T-cell (primary cell): ENCODE data around the gene PRKAR1B. TPM values are rescaled to one million over a fixed set of nuclear protein-coding genes. Genes with fewer than 3 reads are reported as not detected.

Experiments used
- ATAC-seq, 4 experiments: fragments of 200-7000 bp in 3 of 4; fragments of 150-1000 bp in 1 of 4; cut with Tn5 transposase; replicated peaks in 1 of 4; 1 replicate in 3 of 4; 2 replicates in 1 of 4; pipeline ENCODE4 v1.10.0; 2021; ENCODE audit warnings: moderate library complexity in 3 of 4, mild to moderate bottlenecking in 2 of 4, moderate number of reproducible peaks in 1 of 4
- CTCF ChIA-PET, 2 donors: fragments of 300-600 bp; sonication (Branson Sonifier 250); formaldehyde crosslinking; loops; one replicate each; lab custom pipeline; 2022; ENCODE audit warnings: antibody characterized with exemption in 2 of 2; lab: Charles Lee
- POLR2A ChIA-PET, 2 donors: fragments of 300-600 bp; sonication (Branson Sonifier 250); formaldehyde crosslinking; loops; one replicate each; lab custom pipeline; 2022; ENCODE audit warnings: antibody characterized with exemption in 2 of 2; lab: Charles Lee
- DNase-seq, 35 experiments: peaks; one replicate each; pipeline versions ENCODE4 v3.0.0 to v3.0.0-alpha.2; 2013 to 2023
- H3K27ac ChIP-seq: one replicate; pipeline ENCODE4 v1.5.1; 2013; ENCODE audit warnings: low read length
- H3K27me3 ChIP-seq, 2 experiments: replicated peaks in 1 of 2; 1 replicate in 1 of 2; 2 replicates in 1 of 2; pipeline versions ENCODE4 v1.6.1 to v1.7.0; 2013; ENCODE audit warnings: low read length in 1 of 2, mixed read lengths in 1 of 2; ENCODE audit not compliant: control insufficient read depth in 2 of 2, insufficient read depth in 2 of 2; ENCODE audit errors: extremely low read depth in 1 of 2
- H3K36me3 ChIP-seq, 2 donors: 1 replicate in 1 of 2; 2 replicates in 1 of 2; pipeline versions ENCODE4 v1.6.1 to v1.7.0; 2013; ENCODE audit warnings: low read length in 1 of 2; ENCODE audit not compliant: control insufficient read depth in 2 of 2, insufficient read depth in 1 of 2; ENCODE audit errors: extremely low read depth in 1 of 2
- H3K4me1 ChIP-seq, 2 experiments: 1 replicate in 1 of 2; 2 replicates in 1 of 2; pipeline versions ENCODE4 v1.6.1 to v1.7.0; 2013; ENCODE audit warnings: low read length in 2 of 2, mixed read lengths in 1 of 2; ENCODE audit not compliant: insufficient read depth in 2 of 2, control insufficient read depth in 1 of 2; ENCODE audit errors: extremely low read depth in 1 of 2
- H3K4me3 ChIP-seq, 2 donors: 1 replicate in 1 of 2; 2 replicates in 1 of 2; pipeline versions ENCODE4 v1.5.1 to v1.7.0; 2013; ENCODE audit warnings: mild to moderate bottlenecking in 2 of 2, low read length in 1 of 2, moderate library complexity in 1 of 2; ENCODE audit not compliant: control insufficient read depth in 1 of 2; ENCODE audit errors: extremely low read depth in 1 of 2
- H3K9me3 ChIP-seq: 2 replicates; pipeline ENCODE4 v1.7.0; 2013
- H3K27ac Mint-ChIP-seq, 2 donors: one replicate each; pipeline ENCODE4 v1.8.0; 2020 to 2021; ENCODE audit warnings: mild to moderate bottlenecking in 2 of 2, mixed read lengths in 2 of 2
- H3K27me3 Mint-ChIP-seq, 2 donors: one replicate each; pipeline ENCODE4 v1.8.0; 2021 to 2022; ENCODE audit warnings: mixed read lengths in 2 of 2
- H3K36me3 Mint-ChIP-seq: one replicate; pipeline ENCODE4 v1.8.0; 2021; ENCODE audit warnings: mixed read lengths
- H3K4me1 Mint-ChIP-seq, 3 donors: one replicate each; pipeline ENCODE4 v1.8.0; 2020 to 2022; ENCODE audit warnings: mixed read lengths in 3 of 3, mild to moderate bottlenecking in 1 of 3
- H3K4me3 Mint-ChIP-seq, 3 donors: one replicate each; pipeline ENCODE4 v1.8.0; 2020 to 2022; ENCODE audit warnings: mild to moderate bottlenecking in 3 of 3, mixed read lengths in 3 of 3, moderate library complexity in 3 of 3
- H3K9me3 Mint-ChIP-seq, 3 donors: one replicate each; pipeline ENCODE4 v1.8.0; 2020 to 2022; ENCODE audit warnings: mixed read lengths in 3 of 3
- WGBS: methylation state at CpG from one replicate; pipeline ENCODE4 v1.1.5; 2013; ENCODE audit warnings: missing lambda C conversion rate; ENCODE audit not compliant: insufficient coverage; 5-methylcytosine and 5-hydroxymethylcytosine counted together
- total RNA-seq, 35 experiments: library from RNA in 6 of 35; stranded (reverse) in 6 of 35; fragments of 120-200 nt in 1 of 35; gene quantifications; one replicate each; pipeline versions ENCODE4 v1.2.1 to v1.2.4 and lab custom pipeline; 2013 to 2026

PRKAR1B gene
- total RNA-seq, 5 donors from 2014 or later (not counting 1 experiment from before 2014, with no cell fraction given) = 20.7 to 35.4 (median 24.4) TPM

- no peak for DNase-seq
- H3K27ac Mint-ChIP-seq = no peak overlapping the region
- no CpG with 5 or more reads among the region's 17 CpGs for WGBS
Measured at GRCh38 chr7:507623-508300, 219.3 kb downstream of the PRKAR1B start.

GRCh38 chr7:506921-507622 lies 220.0 kb downstream of the PRKAR1B start:
- no peaks in the 10 kb centered on the region for H3K9me3 Mint-ChIP-seq
- H3K4me1 ChIP-seq = no peaks in the 10 kb centered on the region
- H3K36me3 Mint-ChIP-seq = no peaks in the 10 kb centered on the region
- POLR2A ChIA-PET = no interaction called here
- H3K27me3 ChIP-seq = peaks cover 0 to 11% of the 10 kb centered on the region in 2 experiments
- H3K27ac ChIP-seq = no peak overlapping the region
- H3K27me3 Mint-ChIP-seq = peaks cover 0 to 1% of the 10 kb centered on the region in 2 donors
- H3K4me3 ChIP-seq = no peak overlapping the region
- no peak overlapping the region for H3K4me3 Mint-ChIP-seq
- ATAC-seq (no peak), DNase-seq (no peak)
- H3K27ac Mint-ChIP-seq = no peak overlapping the region
- CTCF ChIA-PET = no interaction called here
- 83% methylated on average over 8 of the region's 15 CpGs for WGBS
- H3K4me1 Mint-ChIP-seq = no peaks in the 10 kb centered on the region
- peaks cover 0 to 5% of the 10 kb centered on the region in 2 donors for H3K36me3 ChIP-seq
- no peaks in the 10 kb centered on the region for H3K9me3 ChIP-seq

More at GRCh38 chr7:507623-508300, 219.3 kb downstream of the PRKAR1B start:
- no peak overlapping the region for H3K4me3 ChIP-seq
- no peaks in the 10 kb centered on the region for H3K4me1 ChIP-seq
- no peaks in the 10 kb centered on the region for H3K9me3 Mint-ChIP-seq
- H3K9me3 ChIP-seq = no peaks in the 10 kb centered on the region
- peaks cover 0 to 4% of the 10 kb centered on the region in 2 donors for H3K27me3 Mint-ChIP-seq
- H3K36me3 ChIP-seq = peaks cover 0 to 5% of the 10 kb centered on the region in 2 donors
- no peaks in the 10 kb centered on the region for H3K4me1 Mint-ChIP-seq
- H3K27ac ChIP-seq = no peak overlapping the region
- CTCF ChIA-PET = no interaction called here
- ATAC-seq = no peak
- POLR2A ChIA-PET = no interaction called here
- H3K27me3 ChIP-seq = peaks cover 0 to 12% of the 10 kb centered on the region in 2 experiments
- H3K4me3 Mint-ChIP-seq = no peak overlapping the region
- H3K36me3 Mint-ChIP-seq = no peaks in the 10 kb centered on the region

- Mint-ChIP-seq H3K9me3 (no peaks in the 10 kb centered on the region), H3K4me3 (no peak overlapping the region), H3K4me1 (no peaks in the 10 kb centered on the region), H3K27me3 (peaks cover 0 to 1% of the 10 kb centered on the region in 2 donors), H3K27ac (no peak overlapping the region), H3K36me3 (no peaks in the 10 kb centered on the region)
- ATAC-seq (no peak), DNase-seq (no peak)
- H3K27me3 ChIP-seq = peaks cover 0 to 8% of the 10 kb centered on the region in 2 experiments
- ChIA-PET CTCF (no interaction called here), POLR2A (no interaction called here)
- H3K36me3 ChIP-seq = peaks cover 0 to 5% of the 10 kb centered on the region in 2 donors
- no peak overlapping the region for H3K4me3 ChIP-seq
- no peak overlapping the region for H3K27ac ChIP-seq
- no peaks in the 10 kb centered on the region for H3K9me3 ChIP-seq
- no peaks in the 10 kb centered on the region for H3K4me1 ChIP-seq
- WGBS = 69% methylated on average over 11 of the region's 11 CpGs
Measured at GRCh38 chr7:506391-506831, 220.7 kb downstream of the PRKAR1B start.

GRCh38 chr7:505171-505570 lies 221.9 kb downstream of the PRKAR1B start:
- Histone ChIP-seq H3K9me3 (no peaks in the 10 kb centered on the region), H3K4me1 (no peaks in the 10 kb centered on the region), H3K27me3 (peaks cover 0 to 4% of the 10 kb centered on the region in 2 experiments), H3K4me3 (no peak overlapping the region), H3K36me3 (peaks cover 0 to 9% of the 10 kb centered on the region in 2 donors), H3K27ac (no peak overlapping the region)
- ATAC-seq (no peak), DNase-seq (no peak)
- Mint-ChIP-seq H3K36me3 (no peaks in the 10 kb centered on the region), H3K27ac (no peak overlapping the region), H3K4me1 (no peaks in the 10 kb centered on the region), H3K27me3 (peaks cover 0 to 1% of the 10 kb centered on the region in 2 donors), H3K4me3 (no peak overlapping the region), H3K9me3 (no peaks in the 10 kb centered on the region)
- POLR2A ChIA-PET = no interaction called here
- CTCF ChIA-PET = no interaction called here
- 91% methylated on average over 14 of the region's 16 CpGs for WGBS

- no peak overlapping the region for H3K4me3 Mint-ChIP-seq
- H3K36me3 ChIP-seq = peaks cover 0 to 9% of the 10 kb centered on the region in 2 donors
- H3K27ac Mint-ChIP-seq = no peak overlapping the region
- H3K27me3 ChIP-seq = peaks cover 0 to 4% of the 10 kb centered on the region in 2 experiments
- POLR2A ChIA-PET = no interaction called here
- CTCF ChIA-PET = no interaction called here
- H3K36me3 Mint-ChIP-seq = no peaks in the 10 kb centered on the region
- H3K9me3 ChIP-seq = no peaks in the 10 kb centered on the region
- H3K27ac ChIP-seq = no peak overlapping the region
- peaks cover 0 to 1% of the 10 kb centered on the region in 2 donors for H3K27me3 Mint-ChIP-seq
- H3K4me1 ChIP-seq = no peaks in the 10 kb centered on the region
- ATAC-seq = no peak
- H3K4me1 Mint-ChIP-seq = no peaks in the 10 kb centered on the region
- no peak overlapping the region for H3K4me3 ChIP-seq
- DNase-seq = no peak
- WGBS = 88% methylated on average over 30 of the region's 34 CpGs
- H3K9me3 Mint-ChIP-seq = no peaks in the 10 kb centered on the region
Measured at GRCh38 chr7:504221-505111, 222.6 kb downstream of the PRKAR1B start.

GRCh38 chr7:503575-504111 lies 223.4 kb downstream of the PRKAR1B start:
- CTCF ChIA-PET = no interaction called here
- Histone ChIP-seq H3K9me3 (no peaks in the 10 kb centered on the region), H3K4me3 (no peak overlapping the region), H3K27ac (no peak overlapping the region), H3K4me1 (no peaks in the 10 kb centered on the region), H3K36me3 (peaks cover 0 to 7% of the 10 kb centered on the region in 2 donors), H3K27me3 (peaks cover 0 to 7% of the 10 kb centered on the region in 2 experiments)
- Mint-ChIP-seq H3K4me3 (no peak overlapping the region), H3K27me3 (peaks cover 0 to 1% of the 10 kb centered on the region in 2 donors), H3K27ac (no peak overlapping the region), H3K36me3 (no peaks in the 10 kb centered on the region), H3K4me1 (no peaks in the 10 kb centered on the region), H3K9me3 (no peaks in the 10 kb centered on the region)
- DNase-seq = no peak
- POLR2A ChIA-PET = no interaction called here
- ATAC-seq = no peak
- 85% methylated on average over 17 of the region's 20 CpGs for WGBS
